Stomach (tissue), 9 donors: ENCODE results near the gene COL13A1. TPM values are rescaled to one million over a fixed set of nuclear protein-coding genes. Genes with fewer than 3 reads are reported as not detected.

Source experiments
- DNase-seq, 2 donors: peaks; one replicate each; pipeline versions ENCODE4 v3.0.0 to v3.0.0-alpha.2; 2013 to 2019
- H3K27ac ChIP-seq, 5 donors: fragments of 200-600 bp in 4 of 5; sonication (generic) in 4 of 5; one replicate each; pipeline ENCODE4 v1.5.1; 2013 to 2019; ENCODE audit warnings: mild to moderate bottlenecking in 1 of 5, moderate library complexity in 1 of 5
- H3K27me3 ChIP-seq, 3 donors: fragments of 200-600 bp; sonication (generic); one replicate each; pipeline ENCODE4 v1.5.1; 2017 to 2019; ENCODE audit warnings: mixed run types in 1 of 3
- H3K36me3 ChIP-seq, 4 donors: fragments of 200-600 bp; sonication (generic); 1 replicate in 3 of 4; 2 replicates in 1 of 4; pipeline ENCODE4 v1.5.1; 2016 to 2019
- H3K4me1 ChIP-seq, 4 donors: fragments of 200-600 bp; sonication (generic); one replicate each; pipeline ENCODE4 v1.5.1; 2016 to 2019
- H3K4me3 ChIP-seq, 4 donors: fragments of 200-600 bp; sonication (generic) in 3 of 4; one replicate each; pipeline ENCODE4 v1.5.1; 2016 to 2019; ENCODE audit warnings: mild to moderate bottlenecking in 1 of 4
- H3K9me3 ChIP-seq, 4 donors: fragments of 200-600 bp; sonication (generic); one replicate each; pipeline ENCODE4 v1.5.1; 2016 to 2019
- EP300 ChIP-seq: sonication (generic); formaldehyde crosslinking; IDR thresholded peaks from one replicate; pipeline ENCODE4 v1.6.1; 2017; ENCODE audit warnings: antibody characterized with exemption
- POLR2A ChIP-seq, 4 donors: fragments of 450-650 bp; IDR thresholded peaks; one replicate each; pipeline ENCODE4 v1.6.1; 2016; ENCODE audit warnings: antibody characterized with exemption in 4 of 4, control low read depth in 2 of 4, mild to moderate bottlenecking in 1 of 4, moderate library complexity in 1 of 4
- POLR2AphosphoS5 ChIP-seq, 3 donors: sonication (generic); formaldehyde crosslinking; IDR thresholded peaks; one replicate each; pipeline ENCODE4 v1.6.1; 2016; ENCODE audit warnings: antibody characterized with exemption in 3 of 3
- WGBS, 5 donors: extraction: QIAGEN DNeasy Blood & Tissue Kit in 3 of 5; methylation state at CpG; one replicate each; pipeline versions ENCODE4 v1.1.5 to v1.1.7; 2013 to 2018; 5-methylcytosine and 5-hydroxymethylcytosine counted together
- intact Hi-C: fragments of 100-400 bp; cut with DNase I; formaldehyde crosslinking; loops from one replicate; pipeline ENCODE4 v1.15.1; 2023; ENCODE audit warnings: low total_unique reads
- polyA plus RNA-seq, 3 donors: library from polyadenylated mRNA; stranded (reverse); fragments of 200-250 nt; gene quantifications; one replicate each; pipeline ENCODE4 v1.2.3, GENCODE V29; 2013
- total RNA-seq, 5 donors: library from RNA; depleted of rRNA; stranded (reverse); fragments of >200 nt; gene quantifications; one replicate each; pipeline versions ENCODE4 v1.1.0 to v1.2.3, GENCODE V29; 2014 to 2016
- TF ChIP-seq, protein P1 (sequence below), 7 experiments: fragments of 450-650 bp in 4 of 7; fragments of 200-600 bp in 3 of 7; sonication (generic) in 3 of 7; IDR thresholded peaks; one replicate each; pipeline ENCODE4 v1.5.1; 2016 to 2019; ENCODE audit warnings: antibody characterized with exemption in 7 of 7, control low read depth in 2 of 7, mild to moderate bottlenecking in 1 of 7
- donor health status: healthy with polysubstance abuse.
- donor health status: Bipolar disorder and iron deficiency.
- donor health status: healthy.

COL13A1 gene
- total and polyA plus RNA-seq, 8 donors = 0.58 to 9.9 (median 6.9) TPM

DNA sequence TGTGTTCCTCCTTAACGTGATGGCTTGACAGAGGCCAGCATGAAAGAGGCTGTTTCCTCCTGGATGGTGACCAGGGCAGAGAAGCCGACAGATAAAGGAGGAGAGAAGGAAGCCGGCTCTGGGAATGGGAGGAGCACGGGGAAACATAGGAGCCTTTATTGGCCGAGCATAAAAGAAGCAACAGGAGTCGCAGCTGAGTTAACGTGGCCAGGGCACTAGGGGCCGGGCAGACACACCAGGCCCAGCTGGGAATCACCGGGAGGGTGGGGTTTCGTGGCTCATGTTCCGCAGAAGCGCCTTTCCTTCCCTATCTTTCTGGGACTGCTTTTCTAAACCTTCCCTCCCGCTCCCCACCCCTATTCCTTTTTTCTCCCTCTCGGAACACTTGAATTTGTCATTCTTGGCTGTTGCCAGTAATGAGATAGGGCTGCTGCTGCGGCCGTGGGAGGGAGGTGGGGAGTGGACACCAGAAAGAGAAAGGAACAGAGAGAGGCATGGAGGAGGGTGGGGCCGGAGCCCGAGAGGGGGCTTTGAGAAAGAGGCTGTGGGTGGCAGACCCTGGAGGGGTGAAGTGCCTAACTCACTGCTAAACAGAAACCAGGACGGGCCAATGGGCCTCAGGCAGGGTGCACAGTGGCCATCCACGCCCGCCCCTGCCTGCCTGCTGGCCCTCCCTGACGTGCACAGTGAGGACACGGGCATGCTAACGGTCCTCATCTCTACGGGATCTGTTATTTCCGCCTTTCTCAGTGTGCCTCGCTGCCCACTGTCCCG, 65.2 kb downstream of the COL13A1 start:
- Histone ChIP-seq H3K4me1 (peaks cover 4 to 31% (median 23%) of the 10 kb centered on the region in 4 donors), H3K36me3 (no peaks in the 10 kb centered on the region), H3K4me3 (peak overlapping the region; percentile 20 to 32 (median 25)), H3K9me3 (no peaks in the 10 kb centered on the region), H3K27me3 (no peaks in the 10 kb centered on the region), H3K27ac (peak overlapping the region in 4 of 5 donors; percentile 9 to 73 (median 46))
- intact Hi-C loops = no loop called here
- DNase-seq = peak; percentile 36 to 69
- WGBS, 5 donors = 31 to 39% (median 37%) methylated on average over 28 of the region's 28 CpGs
- TF ChIP-seq POLR2AphosphoS5 (IDR thresholded peaks at IDR 0.05) = no peak
- TF ChIP-seq, protein P1, sequence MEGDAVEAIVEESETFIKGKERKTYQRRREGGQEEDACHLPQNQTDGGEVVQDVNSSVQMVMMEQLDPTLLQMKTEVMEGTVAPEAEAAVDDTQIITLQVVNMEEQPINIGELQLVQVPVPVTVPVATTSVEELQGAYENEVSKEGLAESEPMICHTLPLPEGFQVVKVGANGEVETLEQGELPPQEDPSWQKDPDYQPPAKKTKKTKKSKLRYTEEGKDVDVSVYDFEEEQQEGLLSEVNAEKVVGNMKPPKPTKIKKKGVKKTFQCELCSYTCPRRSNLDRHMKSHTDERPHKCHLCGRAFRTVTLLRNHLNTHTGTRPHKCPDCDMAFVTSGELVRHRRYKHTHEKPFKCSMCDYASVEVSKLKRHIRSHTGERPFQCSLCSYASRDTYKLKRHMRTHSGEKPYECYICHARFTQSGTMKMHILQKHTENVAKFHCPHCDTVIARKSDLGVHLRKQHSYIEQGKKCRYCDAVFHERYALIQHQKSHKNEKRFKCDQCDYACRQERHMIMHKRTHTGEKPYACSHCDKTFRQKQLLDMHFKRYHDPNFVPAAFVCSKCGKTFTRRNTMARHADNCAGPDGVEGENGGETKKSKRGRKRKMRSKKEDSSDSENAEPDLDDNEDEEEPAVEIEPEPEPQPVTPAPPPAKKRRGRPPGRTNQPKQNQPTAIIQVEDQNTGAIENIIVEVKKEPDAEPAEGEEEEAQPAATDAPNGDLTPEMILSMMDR (IDR thresholded peaks at IDR 0.05) = no peak
- TF ChIP-seq EP300 = no peak
- no peak for TF ChIP-seq POLR2A (IDR thresholded peaks at IDR 0.05)

DNA sequence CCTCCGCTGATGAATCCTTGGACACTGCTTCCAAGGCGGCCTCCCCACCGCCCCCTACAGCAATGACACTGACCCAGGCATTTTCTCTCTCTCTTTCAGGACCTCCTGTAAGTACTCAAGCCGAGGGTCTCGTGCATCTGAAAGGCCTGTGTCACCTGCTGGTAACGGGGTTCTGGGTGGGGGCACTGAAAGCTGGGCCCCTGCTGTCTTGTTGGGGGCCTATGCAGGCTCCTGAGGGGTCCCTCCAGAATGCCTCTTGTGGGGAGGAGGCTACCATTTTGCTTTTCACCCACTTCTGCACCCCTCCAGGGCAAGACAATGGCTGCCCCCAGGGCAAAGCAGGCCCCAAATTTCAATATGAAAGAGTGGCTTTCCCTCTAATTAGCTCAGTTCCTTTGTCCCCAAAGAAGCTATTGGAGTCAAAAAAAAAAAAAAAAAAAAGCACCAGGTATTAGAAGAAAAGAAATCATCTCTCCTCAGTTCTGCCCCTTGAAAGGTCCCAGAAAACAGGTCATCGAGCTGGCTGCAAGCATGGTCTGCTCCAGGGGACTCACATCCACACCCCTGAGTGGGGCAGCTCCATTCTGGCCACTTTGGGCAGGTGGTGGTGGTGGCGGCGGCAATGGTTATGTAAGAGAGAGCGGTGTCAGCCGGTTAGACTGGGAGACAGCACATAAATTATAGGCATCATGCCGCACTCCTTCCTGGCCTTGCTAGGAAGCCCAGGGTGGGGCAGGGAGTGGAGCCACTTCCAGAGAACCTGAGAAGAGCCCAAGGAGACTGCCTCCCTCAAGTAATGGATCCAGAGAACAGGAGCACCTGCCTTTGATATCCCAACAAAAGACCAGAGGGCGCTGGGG, 66.2 kb downstream of the COL13A1 start:
- Histone ChIP-seq H3K4me3 (no peak overlapping the region), H3K27ac (peak overlapping the region in 2 of 5 donors; percentile 71 to 73), H3K4me1 (peaks cover 4 to 28% (median 22%) of the 10 kb centered on the region in 4 donors), H3K9me3 (no peaks in the 10 kb centered on the region), H3K36me3 (no peaks in the 10 kb centered on the region), H3K27me3 (no peaks in the 10 kb centered on the region)
- intact Hi-C loops = no loop called here
- TF ChIP-seq, protein P1 (IDR thresholded peaks at IDR 0.05) = no peak
- TF ChIP-seq POLR2A (IDR thresholded peaks at IDR 0.05) = no peak
- TF ChIP-seq POLR2AphosphoS5 (IDR thresholded peaks at IDR 0.05) = no peak
- TF ChIP-seq EP300 = no peak
- no peak for DNase-seq
- WGBS, 5 donors = 76 to 88% (median 86%) methylated on average over 13 of the region's 13 CpGs

DNA sequence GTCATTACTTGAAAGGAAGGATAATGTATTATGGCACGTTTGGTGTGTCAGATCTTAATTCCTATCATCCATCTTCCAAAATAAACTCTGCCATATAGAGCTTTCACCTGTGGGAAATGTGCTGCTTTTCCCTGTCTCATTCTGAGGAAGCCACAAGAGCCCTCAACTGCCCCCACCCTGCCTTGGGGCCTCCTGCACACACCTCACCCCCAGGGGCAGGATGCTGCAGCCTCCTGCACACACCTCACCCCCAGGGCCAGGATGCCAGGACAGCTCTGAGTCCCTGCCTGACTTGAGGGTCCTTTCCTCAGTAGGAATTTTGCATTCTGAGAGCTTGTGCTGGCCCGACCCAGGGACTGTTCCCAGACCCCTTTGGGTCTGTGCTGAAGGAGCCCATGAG, 67.1 kb downstream of the COL13A1 start:
- no peak overlapping the region for H3K4me3 ChIP-seq
- H3K36me3 ChIP-seq = no peaks in the 10 kb centered on the region
- no peak for DNase-seq
- no peak overlapping the region for H3K27ac ChIP-seq
- no peaks in the 10 kb centered on the region for H3K9me3 ChIP-seq
- intact Hi-C loops = no loop called here
- H3K4me1 ChIP-seq = peaks cover 4 to 28% (median 22%) of the 10 kb centered on the region in 4 donors
- H3K27me3 ChIP-seq = no peaks in the 10 kb centered on the region
- no peak for TF ChIP-seq POLR2A (IDR thresholded peaks at IDR 0.05)
- TF ChIP-seq, protein P1 (IDR thresholded peaks at IDR 0.05) = no peak
- WGBS, 5 donors = 31 to 58% (median 56%) methylated on average over 2 of the region's 2 CpGs

DNA sequence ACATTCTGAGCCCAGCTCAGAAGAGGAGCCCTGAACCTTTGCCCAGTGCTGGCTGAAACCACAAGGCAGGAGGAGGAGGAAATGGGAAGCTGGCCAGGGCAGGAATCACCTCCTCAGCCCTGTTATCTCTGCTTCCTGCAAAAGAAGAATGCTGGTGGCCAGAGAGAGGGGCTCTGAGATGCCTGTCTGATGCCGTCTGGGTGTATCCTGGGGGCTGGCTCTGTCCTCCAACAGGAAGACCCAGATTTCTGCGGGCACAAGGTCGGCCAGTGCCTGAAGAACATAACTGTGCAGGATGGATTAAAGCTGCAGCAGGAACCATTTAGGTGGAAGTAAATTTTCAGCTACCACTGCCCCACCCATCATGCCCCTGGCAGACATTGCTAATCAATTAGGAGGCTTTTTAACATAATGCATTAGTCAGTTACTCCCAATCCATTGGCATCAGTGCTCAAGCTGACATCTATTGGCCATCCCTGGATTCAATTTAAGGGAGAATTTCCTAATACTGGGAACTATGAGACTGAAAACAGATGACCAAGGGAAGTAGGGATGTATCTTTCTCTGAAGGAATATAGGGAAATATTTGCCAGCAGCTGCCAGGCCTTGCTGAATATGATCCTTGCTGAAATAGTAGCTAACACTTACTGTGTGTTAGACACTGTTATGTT, 67.7 kb downstream of the COL13A1 start:
- TF ChIP-seq, protein P1 (IDR thresholded peaks at IDR 0.05) = no peak
- no peak for TF ChIP-seq POLR2A (IDR thresholded peaks at IDR 0.05)
- no peak for TF ChIP-seq EP300
- no peak for TF ChIP-seq POLR2AphosphoS5 (IDR thresholded peaks at IDR 0.05)
- peak in 1 of 2 donors; percentile 66 for DNase-seq
- WGBS, 5 donors = 44 to 63% (median 54%) methylated on average over 3 of the region's 3 CpGs; no CpG with 5 or more reads in 1 of the 5 donors
- H3K4me3 ChIP-seq = no peak overlapping the region
- peaks cover 4 to 28% (median 22%) of the 10 kb centered on the region in 4 donors for H3K4me1 ChIP-seq
- no peak overlapping the region for H3K27ac ChIP-seq
- no peaks in the 10 kb centered on the region for H3K36me3 ChIP-seq
- no peaks in the 10 kb centered on the region for H3K27me3 ChIP-seq
- no peaks in the 10 kb centered on the region for H3K9me3 ChIP-seq
- intact Hi-C loops = no loop called here
